Keratinocyte (primary cell): ENCODE data around the gene PLEKHA8. TPM values are rescaled to one million over a fixed set of nuclear protein-coding genes. Genes with fewer than 3 reads are reported as not detected.
A peak's percentile ranks its signal among the peaks of the same experiment; 100 is the strongest.

ENCODE experiments used
- DNase-seq: peaks from one replicate; pipeline ENCODE4 v3.0.0-alpha.2; 2011; ENCODE audit warnings: low read depth, missing footprints, low spot score
- FAIRE-seq: peaks from 2 replicates; lab custom pipeline; 2011; peaks lifted over from hg19 to GRCh38; lab: Jason Lieb, UNC
- H2AFZ ChIP-seq: 2 replicates; pipeline ENCODE4 v1.6.0; 2012; ENCODE audit warnings: low read length, control low read depth, inconsistent platforms; ENCODE audit not compliant: control insufficient read depth
- H3K27ac ChIP-seq: 2 replicates; pipeline ENCODE4 v1.5.1; 2011; ENCODE audit warnings: low read length; ENCODE audit not compliant: control insufficient read depth, insufficient read depth
- H3K27me3 ChIP-seq: 3 replicates; pipeline ENCODE4 v1.6.0; 2011; ENCODE audit warnings: low read length; ENCODE audit not compliant: control insufficient read depth, insufficient read depth; ENCODE audit errors: extremely low read depth
- H3K36me3 ChIP-seq, 2 experiments: 2 replicates in 1 of 2; 3 replicates in 1 of 2; pipeline ENCODE4 v1.5.1; 2011; ENCODE audit warnings: low read length in 2 of 2, mild to moderate bottlenecking in 1 of 2; ENCODE audit not compliant: control insufficient read depth in 2 of 2, insufficient read depth in 2 of 2; ENCODE audit errors: extremely low read depth in 1 of 2
- H3K4me1 ChIP-seq: 3 replicates; pipeline ENCODE4 v1.5.1; 2011; ENCODE audit warnings: low read length; ENCODE audit not compliant: control insufficient read depth, insufficient read depth; ENCODE audit errors: extremely low read depth
- H3K4me2 ChIP-seq: 3 replicates; pipeline ENCODE4 v1.6.0; 2011; ENCODE audit warnings: low read depth, low read length; ENCODE audit not compliant: control insufficient read depth, insufficient read depth; ENCODE audit errors: extremely low read depth
- H3K4me3 ChIP-seq, 3 experiments: fragments of 200-600 bp in 1 of 3; sonication (generic) in 1 of 3; 2 replicates in 2 of 3; 3 replicates in 1 of 3; pipeline ENCODE4 v1.5.1; 2011 to 2016; ENCODE audit warnings: low read length in 3 of 3, mild to moderate bottlenecking in 3 of 3, control low read depth in 2 of 3, inconsistent platforms in 1 of 3, low read depth in 1 of 3, mixed read lengths in 1 of 3, mixed run types in 1 of 3, moderate library complexity in 1 of 3; ENCODE audit not compliant: control insufficient read depth in 2 of 3, insufficient read depth in 2 of 3; ENCODE audit errors: extremely low read depth in 1 of 3
- H3K79me2 ChIP-seq: 2 replicates; pipeline ENCODE4 v1.6.0; 2012; ENCODE audit warnings: low read length; ENCODE audit not compliant: control insufficient read depth, insufficient read depth
- H3K9ac ChIP-seq: 3 replicates; pipeline ENCODE4 v1.6.0; 2011; ENCODE audit warnings: low read length; ENCODE audit not compliant: control insufficient read depth, insufficient read depth; ENCODE audit errors: extremely low read depth
- H3K9me1 ChIP-seq: 3 replicates; pipeline ENCODE4 v1.6.0; 2011; ENCODE audit warnings: low read length; ENCODE audit not compliant: control insufficient read depth, insufficient read depth; ENCODE audit errors: extremely low read depth
- H3K9me3 ChIP-seq: 2 replicates; pipeline ENCODE4 v1.5.1; 2012; ENCODE audit warnings: low read depth, low read length; ENCODE audit not compliant: control insufficient read depth
- H4K20me1 ChIP-seq: 3 replicates; pipeline ENCODE4 v1.6.0; 2011; ENCODE audit warnings: low read length; ENCODE audit not compliant: control insufficient read depth, insufficient read depth; ENCODE audit errors: extremely low read depth
- EZH2 ChIP-seq: IDR thresholded peaks from one replicate; pipeline ENCODE4 v1.6.1; 2012; ENCODE audit warnings: inconsistent platforms, mild to moderate bottlenecking, low read length, moderate library complexity
- dilution Hi-C: fragments of 300-500 bp; cut with MboI; formaldehyde crosslinking; loops from one replicate; pipeline ENCODE4 v1.7.0; 2020; ENCODE audit warnings: low sequenced_read_pairs; ENCODE audit not compliant: extremely low pct_ligation_motif_present
- polyA plus RNA-seq, 5 experiments: library from polyadenylated mRNA; depleted of rRNA in 3 of 5; stranded (reverse) in 3 of 5; stranded (forward) in 1 of 5; unstranded in 1 of 5; fragments of >200 nt; gene quantifications; 1 replicate in 1 of 5; 2 replicates in 3 of 5; 3 replicates in 1 of 5; pipeline versions ENCODE4 v1.2.1 to v1.2.3, GENCODE V29; 2011 to 2012; ENCODE audit warnings: missing spikeins in 2 of 5, low read depth in 1 of 5, low replicate concordance in 1 of 5
- TF ChIP-seq, protein P1 (sequence below), 3 experiments: IDR thresholded peaks in 1 of 3; conservative IDR thresholded peaks in 1 of 3; optimal IDR thresholded peaks in 1 of 3; 2 replicates in 2 of 3; 3 replicates in 1 of 3; pipeline versions ENCODE3 to v1.5.1; 2011; ENCODE audit warnings: low read length in 3 of 3, mild to moderate bottlenecking in 3 of 3, moderate library complexity in 2 of 3, control low read depth in 1 of 3, inconsistent platforms in 1 of 3; ENCODE audit not compliant: insufficient read depth in 2 of 3; ENCODE audit errors: extremely low read depth in 1 of 3

The PLEKHA8 gene
- polyA plus RNA-seq, 1 donor (not counting 4 experiments of a cell fraction or from before 2014, with no cell fraction given) = 9.6 TPM

DNA sequence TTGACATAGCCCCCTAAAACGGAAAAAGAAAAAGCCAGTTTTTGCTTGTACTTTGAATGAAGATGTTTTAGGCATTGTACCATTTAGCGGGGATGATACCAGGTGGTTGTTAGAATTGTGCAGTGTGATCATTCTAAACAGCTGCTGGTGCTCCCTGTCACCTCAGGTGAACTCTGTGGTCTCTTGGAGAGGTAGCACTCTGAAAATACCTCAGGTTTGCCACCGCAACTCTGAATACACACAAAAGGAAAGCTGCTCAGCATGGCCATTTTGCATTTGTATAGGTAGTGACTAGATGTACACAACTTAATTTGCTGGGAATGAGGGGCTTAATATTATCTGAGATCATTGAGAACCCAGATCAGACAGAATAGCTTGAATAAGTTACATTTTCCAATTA lies 52.6 kb downstream of the PLEKHA8 start:
- TF ChIP-seq EZH2 = no peak
- TF ChIP-seq, protein P1, sequence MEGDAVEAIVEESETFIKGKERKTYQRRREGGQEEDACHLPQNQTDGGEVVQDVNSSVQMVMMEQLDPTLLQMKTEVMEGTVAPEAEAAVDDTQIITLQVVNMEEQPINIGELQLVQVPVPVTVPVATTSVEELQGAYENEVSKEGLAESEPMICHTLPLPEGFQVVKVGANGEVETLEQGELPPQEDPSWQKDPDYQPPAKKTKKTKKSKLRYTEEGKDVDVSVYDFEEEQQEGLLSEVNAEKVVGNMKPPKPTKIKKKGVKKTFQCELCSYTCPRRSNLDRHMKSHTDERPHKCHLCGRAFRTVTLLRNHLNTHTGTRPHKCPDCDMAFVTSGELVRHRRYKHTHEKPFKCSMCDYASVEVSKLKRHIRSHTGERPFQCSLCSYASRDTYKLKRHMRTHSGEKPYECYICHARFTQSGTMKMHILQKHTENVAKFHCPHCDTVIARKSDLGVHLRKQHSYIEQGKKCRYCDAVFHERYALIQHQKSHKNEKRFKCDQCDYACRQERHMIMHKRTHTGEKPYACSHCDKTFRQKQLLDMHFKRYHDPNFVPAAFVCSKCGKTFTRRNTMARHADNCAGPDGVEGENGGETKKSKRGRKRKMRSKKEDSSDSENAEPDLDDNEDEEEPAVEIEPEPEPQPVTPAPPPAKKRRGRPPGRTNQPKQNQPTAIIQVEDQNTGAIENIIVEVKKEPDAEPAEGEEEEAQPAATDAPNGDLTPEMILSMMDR (optimal IDR thresholded peaks at IDR 0.05 in 1 of 3, IDR thresholded peaks at IDR 0.05 in 1 of 3, conservative IDR thresholded peaks at IDR 0.05 in 1 of 3; ENCODE audit: extremely low read depth in 1 of 3, insufficient read depth in 2 of 3, low read length in 3 of 3) = no peak
- H3K9ac ChIP-seq = no peak overlapping the region
- no peak overlapping the region for H2AFZ ChIP-seq
- H3K4me1 ChIP-seq = no peaks in the 10 kb centered on the region
- H3K79me2 ChIP-seq = no peaks in the 10 kb centered on the region
- H3K9me1 ChIP-seq = no peaks in the 10 kb centered on the region
- H4K20me1 ChIP-seq = no peaks in the 10 kb centered on the region
- peak; percentile 13 for FAIRE-seq
- no peaks in the 10 kb centered on the region for H3K9me3 ChIP-seq
- H3K36me3 ChIP-seq = peaks cover 3 to 4% of the 10 kb centered on the region in 2 experiments
- dilution Hi-C loops = no loop called here
- no peak overlapping the region for H3K4me2 ChIP-seq
- no peak overlapping the region for H3K27ac ChIP-seq
- DNase-seq = no peak
- no peaks in the 10 kb centered on the region for H3K27me3 ChIP-seq
- H3K4me3 ChIP-seq = no peak overlapping the region

DNA sequence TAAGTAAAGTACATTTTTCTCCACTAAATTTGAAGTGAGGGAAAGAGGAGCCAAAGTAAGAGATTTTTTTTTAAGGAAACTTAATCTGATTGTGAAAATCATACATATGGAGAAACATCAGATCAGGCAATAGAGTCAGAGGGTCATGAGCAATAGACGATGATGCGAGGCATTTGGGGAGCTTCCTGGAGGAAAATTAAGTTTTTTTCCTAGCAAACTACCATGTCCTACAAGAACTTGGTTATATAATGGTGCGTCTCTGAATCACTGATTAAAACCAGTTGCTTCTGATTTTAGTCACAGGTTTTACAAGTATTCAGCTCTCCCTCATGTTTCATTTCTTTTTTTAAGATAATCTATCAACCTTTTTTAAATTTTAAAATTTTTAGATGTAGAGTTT lies 54.5 kb downstream of the PLEKHA8 start:
- H4K20me1 ChIP-seq = no peaks in the 10 kb centered on the region
- H3K9ac ChIP-seq = no peak overlapping the region
- peaks cover 4 to 5% of the 10 kb centered on the region in 2 experiments for H3K36me3 ChIP-seq
- H3K4me2 ChIP-seq = no peak overlapping the region
- H3K4me1 ChIP-seq = no peaks in the 10 kb centered on the region
- no peak overlapping the region for H3K4me3 ChIP-seq
- no peaks in the 10 kb centered on the region for H3K9me3 ChIP-seq
- FAIRE-seq (no peak), DNase-seq (no peak)
- no peak overlapping the region for H3K27ac ChIP-seq
- no peaks in the 10 kb centered on the region for H3K79me2 ChIP-seq
- TF ChIP-seq EZH2 = no peak
- TF ChIP-seq, protein P1 (optimal IDR thresholded peaks at IDR 0.05 in 1 of 3, IDR thresholded peaks at IDR 0.05 in 1 of 3, conservative IDR thresholded peaks at IDR 0.05 in 1 of 3; ENCODE audit: extremely low read depth in 1 of 3, insufficient read depth in 2 of 3, low read length in 3 of 3) = no peak
- H3K9me1 ChIP-seq = no peaks in the 10 kb centered on the region
- dilution Hi-C loops = no loop called here
- H2AFZ ChIP-seq = no peak overlapping the region
- H3K27me3 ChIP-seq = no peaks in the 10 kb centered on the region
